Uterus (tissue), 2 donors: ENCODE measurements around the gene MMP17.
A peak's percentile ranks its signal among the peaks of the same experiment; 100 is the strongest.

Experiments used
- CTCF ChIP-seq, 4 experiments: fragments of 200-600 bp in 2 of 4; fragments of 450-650 bp in 2 of 4; sonication (generic) in 2 of 4; IDR thresholded peaks; one replicate each; pipeline ENCODE4 v1.5.1; 2016 to 2019; ENCODE audit warnings: antibody characterized with exemption in 4 of 4, mild to moderate bottlenecking in 2 of 4, moderate library complexity in 1 of 4
- POLR2A ChIP-seq, 2 donors: fragments of 450-650 bp; IDR thresholded peaks; one replicate each; pipeline ENCODE4 v1.6.1; 2016; ENCODE audit warnings: antibody characterized with exemption in 2 of 2, mild to moderate bottlenecking in 1 of 2, moderate library complexity in 1 of 2

DNA sequence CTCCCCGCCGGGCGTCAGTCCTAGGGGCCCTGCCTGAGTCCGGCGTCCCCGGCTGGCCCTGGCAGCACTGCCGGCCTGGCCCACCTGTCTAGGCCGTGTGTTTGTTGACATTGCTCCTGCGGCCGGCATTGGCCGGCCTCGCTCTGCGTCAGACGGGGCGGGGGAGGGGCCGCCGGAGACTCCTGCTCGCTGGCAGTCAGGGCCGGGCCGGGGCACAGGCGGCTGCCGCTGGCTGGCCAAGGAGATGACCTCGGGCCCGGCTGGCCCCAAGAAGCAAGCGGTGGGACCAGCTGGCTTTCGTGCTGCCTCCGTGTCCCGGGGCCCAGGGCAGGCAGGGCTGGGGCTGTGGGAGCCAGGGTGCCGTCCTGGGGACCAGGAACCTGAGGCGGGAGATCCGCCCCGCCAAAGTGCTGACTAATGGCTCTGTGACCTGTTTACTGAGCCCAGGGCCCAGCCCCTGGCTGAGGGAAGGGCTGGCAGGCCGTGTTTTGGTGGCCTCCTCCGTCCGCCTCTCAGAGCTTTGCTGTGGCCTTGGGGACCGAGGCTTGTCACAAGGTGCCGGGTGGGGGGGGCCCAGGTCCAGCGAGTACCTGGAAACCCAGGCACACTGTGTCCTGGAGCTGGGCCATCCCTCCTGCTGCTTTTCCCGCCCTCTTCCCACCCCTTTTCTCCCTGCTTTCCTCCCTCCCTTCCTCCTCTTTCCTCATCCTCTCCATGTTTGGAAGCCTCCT, 68.1 kb downstream of the MMP17 start:
- TF ChIP-seq CTCF (IDR thresholded peaks at IDR 0.05): no peak
- TF ChIP-seq POLR2A (IDR thresholded peaks at IDR 0.05): peak; percentile 96
